ENCODE data around the gene APOH.

DNA sequence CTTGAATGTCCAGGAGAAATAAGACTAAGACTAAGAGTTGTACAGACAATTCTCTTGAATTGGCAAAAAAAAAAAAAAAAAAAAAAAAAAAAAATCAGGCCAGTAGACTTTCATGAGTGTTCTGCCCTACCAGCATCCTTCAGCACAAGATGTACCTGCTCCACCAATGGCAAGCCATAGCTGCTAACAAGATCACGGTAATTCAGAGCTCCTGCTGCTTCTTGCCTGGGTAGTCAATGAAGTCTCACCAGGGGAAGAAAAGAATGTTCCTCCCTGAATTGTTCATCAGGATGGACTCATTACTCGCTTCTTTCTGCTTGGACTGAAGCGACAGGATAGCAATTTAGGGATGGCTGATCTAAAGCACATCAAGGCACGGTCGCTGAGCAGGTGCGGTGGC lies 31.1 kb upstream of the APOH start:
- no peak for TF ChIP-seq CTCF (IDR thresholded peaks at IDR 0.05)
- no peak for TF ChIP-seq POLR2A (IDR thresholded peaks at IDR 0.05)

Data from adrenal gland (tissue), 5 donors.